Loucy (cell line): Measurements from ENCODE around the gene CS.

Experiments used
- H2AFZ ChIP-seq: fragments of 200-600 bp; sonication (generic); 2 replicates; pipeline ENCODE4 v1.6.0; 2016; ENCODE audit warnings: antibody characterized with exemption, mild to moderate bottlenecking, low read length, moderate library complexity
- H3F3A ChIP-seq: fragments of 200-600 bp; 2 replicates; pipeline ENCODE4 v1.6.0; 2016; ENCODE audit warnings: antibody characterized with exemption, low read depth, mild to moderate bottlenecking
- H3K27me3 ChIP-seq: fragments of 200-600 bp; sonication (generic); 2 replicates; pipeline ENCODE4 v1.6.1; 2014; ENCODE audit warnings: low read length, mild to moderate bottlenecking; ENCODE audit not compliant: insufficient read depth, poor library complexity, severe bottlenecking
- H3K36me3 ChIP-seq: fragments of 200-600 bp; sonication (generic); 2 replicates; pipeline ENCODE4 v1.6.1; 2016; ENCODE audit warnings: low read length; ENCODE audit not compliant: insufficient read depth
- H3K4me1 ChIP-seq: fragments of 200-600 bp; sonication (generic); 2 replicates; pipeline ENCODE4 v1.5.1; 2014; ENCODE audit warnings: low read length, mild to moderate bottlenecking; ENCODE audit not compliant: insufficient read depth, poor library complexity, severe bottlenecking
- H3K4me2 ChIP-seq: fragments of 200-600 bp; sonication (generic); 2 replicates; pipeline ENCODE4 v1.6.0; 2014; ENCODE audit warnings: antibody characterized with exemption, low read length, low read depth, mild to moderate bottlenecking; ENCODE audit not compliant: poor library complexity, severe bottlenecking
- H3K4me3 ChIP-seq: fragments of 200-600 bp; sonication (generic); 2 replicates; pipeline ENCODE4 v1.5.1; 2014; ENCODE audit warnings: low read length, mild to moderate bottlenecking, mixed read lengths; ENCODE audit not compliant: poor library complexity, severe bottlenecking
- H3K79me2 ChIP-seq: fragments of 200-600 bp; sonication (generic); 2 replicates; pipeline ENCODE4 v1.6.1; 2014; ENCODE audit warnings: low read length; ENCODE audit not compliant: insufficient read depth
- H3K9ac ChIP-seq: fragments of 200-600 bp; sonication (generic); 2 replicates; pipeline ENCODE4 v1.6.0; 2014; ENCODE audit warnings: mild to moderate bottlenecking, low read depth, low read length, moderate library complexity; ENCODE audit not compliant: poor library complexity, severe bottlenecking
- H3K9me2 ChIP-seq: fragments of 200-600 bp; sonication (generic); replicated peaks from 2 replicates; pipeline ENCODE4 v1.6.1; 2016; ENCODE audit warnings: low read depth, low read length, mixed read lengths
- H3K9me3 ChIP-seq: fragments of 200-600 bp; sonication (generic); 2 replicates; pipeline ENCODE4 v1.6.1; 2014; ENCODE audit warnings: mild to moderate bottlenecking, antibody characterized with exemption, low read length, low read depth; ENCODE audit not compliant: insufficient read depth
- H4K20me1 ChIP-seq: fragments of 200-600 bp; sonication (generic); 2 replicates; pipeline ENCODE4 v1.6.0; 2014; ENCODE audit warnings: antibody characterized with exemption, low read length, mild to moderate bottlenecking; ENCODE audit not compliant: insufficient read depth, poor library complexity, severe bottlenecking
- EZH2phosphoT487 ChIP-seq: fragments of 200-600 bp; IDR thresholded peaks from 2 replicates; pipeline ENCODE4 v1.6.1; 2018; ENCODE audit warnings: antibody characterized with exemption, mild to moderate bottlenecking, moderate library complexity, borderline replicate concordance
- TF ChIP-seq, protein P1 (sequence below): fragments of 200-600 bp; sonication (generic); conservative IDR thresholded peaks from 2 replicates; pipeline ENCODE4 v1.5.1; 2014; ENCODE audit warnings: mild to moderate bottlenecking, antibody characterized with exemption, low read length

Gene CS

DNA sequence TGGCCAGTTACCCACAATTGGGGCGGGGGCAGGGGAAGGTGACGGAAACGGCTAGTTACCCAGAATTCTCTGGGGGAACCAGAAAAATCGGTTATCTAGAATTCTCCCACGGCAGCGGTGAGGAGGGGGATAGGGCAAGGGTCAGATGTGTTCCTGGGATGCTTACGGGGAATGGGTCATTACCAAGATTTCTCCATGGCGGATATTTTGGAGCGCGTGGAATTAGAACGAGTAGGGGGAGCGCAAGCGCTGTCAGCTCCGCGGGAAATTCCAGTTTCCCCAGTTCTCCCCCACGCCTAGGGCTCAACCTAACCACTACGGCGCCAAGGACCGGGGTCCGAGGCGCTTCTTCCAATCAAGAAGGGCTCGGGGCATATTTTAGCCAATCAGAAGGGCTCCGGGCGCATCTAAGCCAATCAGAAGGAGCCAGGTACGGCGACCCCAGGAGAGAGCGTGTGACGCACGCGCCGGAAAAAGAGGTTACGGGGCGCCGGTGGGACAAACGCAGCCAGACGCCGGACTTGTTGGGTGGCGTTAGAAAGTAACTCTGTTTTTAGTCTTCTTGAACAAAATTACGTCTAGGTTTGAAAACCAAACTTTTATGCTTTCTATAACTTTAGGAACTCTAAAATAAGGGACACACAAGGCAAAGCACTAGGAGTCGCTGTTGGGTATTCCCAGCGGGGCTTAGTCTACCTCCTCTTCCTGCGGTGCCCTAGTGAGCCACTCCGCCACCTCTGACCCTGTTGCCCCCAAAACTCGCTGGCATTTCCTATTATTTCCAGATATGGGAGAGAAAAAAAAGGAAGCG, 33.8 kb upstream of the CS start, which contains the start of gene PAN2:
PAN2 (minus strand) TSS at position 322 of the 811 bp plus-strand sequence. CDS start 906 bp downstream, outside the sequence.
- Histone ChIP-seq H3K79me2 (peaks cover 21% of the 10 kb centered on the region), H3K27me3 (no peaks in the 10 kb centered on the region), H3K9me2 (no peaks in the 10 kb centered on the region), H3F3A (no peaks in the 10 kb centered on the region), H3K4me1 (peaks cover 23% of the 10 kb centered on the region), H3K4me2 (peak within 1 kb of the TSS; percentile 99), H3K36me3 (no peaks in the 10 kb centered on the region), H3K9ac (peak within 1 kb of the TSS; percentile 99), H4K20me1 (no peaks in the 10 kb centered on the region), H2AFZ (peak within 1 kb of the TSS; percentile 92), H3K9me3 (no peaks in the 10 kb centered on the region), H3K4me3 (peak within 1 kb of the TSS; percentile 98)
- TF ChIP-seq, protein P1, sequence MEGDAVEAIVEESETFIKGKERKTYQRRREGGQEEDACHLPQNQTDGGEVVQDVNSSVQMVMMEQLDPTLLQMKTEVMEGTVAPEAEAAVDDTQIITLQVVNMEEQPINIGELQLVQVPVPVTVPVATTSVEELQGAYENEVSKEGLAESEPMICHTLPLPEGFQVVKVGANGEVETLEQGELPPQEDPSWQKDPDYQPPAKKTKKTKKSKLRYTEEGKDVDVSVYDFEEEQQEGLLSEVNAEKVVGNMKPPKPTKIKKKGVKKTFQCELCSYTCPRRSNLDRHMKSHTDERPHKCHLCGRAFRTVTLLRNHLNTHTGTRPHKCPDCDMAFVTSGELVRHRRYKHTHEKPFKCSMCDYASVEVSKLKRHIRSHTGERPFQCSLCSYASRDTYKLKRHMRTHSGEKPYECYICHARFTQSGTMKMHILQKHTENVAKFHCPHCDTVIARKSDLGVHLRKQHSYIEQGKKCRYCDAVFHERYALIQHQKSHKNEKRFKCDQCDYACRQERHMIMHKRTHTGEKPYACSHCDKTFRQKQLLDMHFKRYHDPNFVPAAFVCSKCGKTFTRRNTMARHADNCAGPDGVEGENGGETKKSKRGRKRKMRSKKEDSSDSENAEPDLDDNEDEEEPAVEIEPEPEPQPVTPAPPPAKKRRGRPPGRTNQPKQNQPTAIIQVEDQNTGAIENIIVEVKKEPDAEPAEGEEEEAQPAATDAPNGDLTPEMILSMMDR = peak; percentile 65
- no peak for TF ChIP-seq EZH2phosphoT487

DNA sequence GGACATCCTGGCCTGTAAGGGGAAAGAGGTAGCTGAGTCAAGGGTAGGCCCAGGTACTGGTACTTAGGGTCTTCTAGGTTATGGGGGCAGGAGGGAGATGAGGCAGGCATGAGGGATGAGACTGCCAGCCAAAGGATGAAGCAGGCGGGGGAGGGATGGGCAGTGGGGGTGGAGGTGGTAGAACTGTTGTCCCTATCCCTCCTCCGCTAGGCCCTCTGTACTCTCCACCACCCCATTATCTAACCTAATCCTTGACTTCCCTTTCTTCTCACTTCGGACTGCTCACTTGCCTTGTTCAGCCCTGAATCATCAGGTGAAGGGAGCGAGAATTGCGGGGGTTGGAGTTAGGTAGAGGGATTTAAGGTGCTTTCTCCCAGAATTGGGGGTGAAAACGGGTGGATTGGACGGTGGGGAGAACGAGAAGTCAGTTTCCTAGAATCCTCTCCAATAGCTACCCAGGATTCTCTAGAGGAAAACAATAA, 33.1 kb upstream of the CS start:
- Histone ChIP-seq H3K4me1 (peaks cover 23% of the 10 kb centered on the region), H3K27me3 (no peaks in the 10 kb centered on the region), H2AFZ (peak overlapping the region; percentile 92), H3K79me2 (peaks cover 21% of the 10 kb centered on the region), H3F3A (no peaks in the 10 kb centered on the region), H3K9ac (peak overlapping the region; percentile 99), H3K9me3 (no peaks in the 10 kb centered on the region), H4K20me1 (no peaks in the 10 kb centered on the region), H3K36me3 (no peaks in the 10 kb centered on the region), H3K4me3 (peak overlapping the region; percentile 98), H3K9me2 (no peaks in the 10 kb centered on the region), H3K4me2 (peak overlapping the region; percentile 99)
- TF ChIP-seq, protein P1 = no peak
- TF ChIP-seq EZH2phosphoT487 = no peak

DNA sequence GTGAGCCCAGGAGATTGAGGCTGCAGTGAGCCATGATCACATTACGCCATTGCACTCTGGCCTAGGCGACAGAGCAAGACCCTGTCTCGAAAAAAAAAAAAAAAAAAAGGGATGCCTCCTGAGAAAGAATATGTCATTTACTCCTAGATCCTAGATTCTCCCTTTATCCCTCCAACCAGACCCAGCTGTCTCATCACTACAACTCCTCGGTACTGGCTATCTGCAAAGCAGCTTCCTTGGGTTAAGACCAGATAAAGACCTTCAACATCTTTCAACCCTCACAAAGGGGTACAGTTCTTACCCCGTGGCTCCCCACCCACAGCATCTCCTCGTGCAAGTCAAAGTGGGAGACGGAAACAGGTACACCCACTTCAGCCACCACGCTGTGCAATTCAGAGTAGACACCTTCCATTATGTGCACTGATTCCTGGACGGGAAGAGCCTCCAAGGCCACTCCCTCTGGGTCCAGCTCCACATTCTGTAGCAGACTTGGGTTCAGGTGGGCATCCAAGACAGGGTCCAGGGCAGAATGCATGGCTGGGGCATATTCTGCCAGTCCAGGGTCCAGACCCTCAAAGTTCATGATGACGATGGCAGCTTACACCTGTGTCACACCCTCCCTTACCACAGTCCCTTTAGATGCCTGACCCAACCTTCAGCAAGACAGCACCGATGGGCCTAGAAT, 32.5 kb upstream of the CS start:
- Histone ChIP-seq H3K9ac (peak overlapping the region; percentile 99), H3K4me2 (peak overlapping the region; percentile 99), H3K79me2 (peaks cover 21% of the 10 kb centered on the region), H3K9me3 (no peaks in the 10 kb centered on the region), H2AFZ (no peak overlapping the region), H3K4me3 (peak overlapping the region; percentile 98), H3K4me1 (peaks cover 19% of the 10 kb centered on the region), H3K9me2 (no peaks in the 10 kb centered on the region), H3K27me3 (no peaks in the 10 kb centered on the region), H4K20me1 (no peaks in the 10 kb centered on the region), H3K36me3 (no peaks in the 10 kb centered on the region), H3F3A (no peaks in the 10 kb centered on the region)
- TF ChIP-seq EZH2phosphoT487 = no peak
- TF ChIP-seq, protein P1 = no peak
